HCT116 (cell line): ENCODE data around the gene RBM25. TPM values are rescaled to one million over a fixed set of nuclear protein-coding genes. Genes with fewer than 3 reads are reported as not detected.

ENCODE experiments used
- ATAC-seq: fragments of 200-7000 bp; cut with Tn5 transposase; 2 replicates; pipeline ENCODE4 v1.9.1; 2020; ENCODE audit warnings: mild to moderate bottlenecking, moderate library complexity
- BruUV-seq: library from RNA; stranded (reverse); fragments of 400-500 nt; replicated peaks from 2 replicates; lab custom pipeline; 2021; lab: Mats Ljungman, UMichigan
- CTCF ChIA-PET: fragments of 300-600 bp; sonication (Branson Sonifier 250); formaldehyde crosslinking; loops from one replicate; lab custom pipeline; 2021; ENCODE audit warnings: antibody characterized with exemption; lab: Charles Lee
- POLR2A ChIA-PET: fragments of 300-600, 350-600 bp; sonication (Branson Sonifier 250); formaldehyde crosslinking; loops from one replicate; lab custom pipeline; 2021; ENCODE audit warnings: antibody characterized with exemption; lab: Charles Lee
- RAD21 ChIA-PET, 2 experiments: fragments of 300-600 bp; sonication (Branson Sonifier 250); formaldehyde crosslinking; loops; one replicate each; lab custom pipeline; 2023; ENCODE audit warnings: low total read pairs in 2 of 2; ENCODE audit not compliant: uncharacterized antibody in 2 of 2, unreplicated experiment in 2 of 2, low non-redundant PET in 1 of 2; lab: Charles Lee
- DNase-seq: peaks from one replicate; pipeline ENCODE4 v3.0.0-alpha.2; 2010; ENCODE audit warnings: low read depth, low spot score
- H2AFZ ChIP-seq: fragments of 200-600 bp; shearing (Covaris generic), sonication (generic); 2 replicates; pipeline ENCODE4 v1.6.1; 2017; ENCODE audit warnings: low read depth, mixed run types, mixed read lengths, antibody characterized with exemption, low read length; ENCODE audit not compliant: poor library complexity, severe bottlenecking
- H3K27ac ChIP-seq: 2 replicates; pipeline ENCODE4 v1.5.1; 2012; ENCODE audit warnings: low read depth, low read length
- H3K27me3 ChIP-seq: fragments of 200-600 bp; sonication (generic); 2 replicates; pipeline ENCODE4 v1.6.1; 2016; ENCODE audit warnings: mixed run types, low read length, mixed read lengths; ENCODE audit not compliant: insufficient read depth
- H3K36me3 ChIP-seq, 2 experiments: fragments of 200-500 bp in 1 of 2; fragments of 200-600 bp in 1 of 2; sonication (Bioruptor generic) in 1 of 2; sonication (generic) in 1 of 2; 2 replicates each; pipeline versions ENCODE4 v1.5.1 to v1.6.1; 2014 to 2016; ENCODE audit warnings: low read length in 2 of 2, inconsistent platforms in 1 of 2, mixed read lengths in 1 of 2, mixed run types in 1 of 2; ENCODE audit not compliant: insufficient read depth in 2 of 2, control insufficient read depth in 1 of 2
- H3K4me1 ChIP-seq, 2 experiments: fragments of 200-600 bp in 1 of 2; sonication (generic) in 1 of 2; 2 replicates each; pipeline versions ENCODE4 v1.5.1 to v1.6.1; 2012 to 2017; ENCODE audit warnings: low read length in 2 of 2, inconsistent platforms in 1 of 2, mild to moderate bottlenecking in 1 of 2, mixed read lengths in 1 of 2, mixed run types in 1 of 2, moderate library complexity in 1 of 2; ENCODE audit not compliant: insufficient read depth in 2 of 2, control insufficient read depth in 1 of 2
- H3K4me2 ChIP-seq: fragments of 200-600 bp; sonication (generic); 2 replicates; pipeline ENCODE4 v1.6.1; 2017; ENCODE audit warnings: mixed run types, low read length, mixed read lengths
- H3K4me3 ChIP-seq, 2 experiments: fragments of 200-600 bp in 1 of 2; sonication (generic) in 1 of 2; replicated peaks in 1 of 2; 2 replicates each; pipeline ENCODE4 v1.5.1; 2011 to 2016; ENCODE audit warnings: low read length in 2 of 2, control low read depth in 1 of 2, low read depth in 1 of 2, mild to moderate bottlenecking in 1 of 2, mixed read lengths in 1 of 2, mixed run types in 1 of 2
- H3K79me2 ChIP-seq: fragments of 200-600 bp; sonication (generic); 2 replicates; pipeline ENCODE4 v1.6.1; 2017; ENCODE audit warnings: mild to moderate bottlenecking, mixed run types, low read length, moderate library complexity, mixed read lengths; ENCODE audit not compliant: insufficient read depth
- H3K9ac ChIP-seq: fragments of 200-600 bp; sonication (generic); 2 replicates; pipeline ENCODE4 v1.6.1; 2016; ENCODE audit warnings: low read length, mixed read lengths
- H3K9me2 ChIP-seq: fragments of 200-600 bp; sonication (generic), shearing (Covaris generic); 2 replicates; pipeline ENCODE4 v1.6.1; 2017; ENCODE audit warnings: mixed run types, mild to moderate bottlenecking, moderate library complexity; ENCODE audit not compliant: insufficient read depth
- H3K9me3 ChIP-seq, 2 experiments: fragments of 200-500 bp in 1 of 2; fragments of 200-600 bp in 1 of 2; sonication (Bioruptor generic) in 1 of 2; sonication (generic) in 1 of 2; 2 replicates each; pipeline ENCODE4 v1.6.1; 2014 to 2017; ENCODE audit warnings: low read length in 2 of 2, mixed read lengths in 2 of 2, inconsistent platforms in 1 of 2, low read depth in 1 of 2, mild to moderate bottlenecking in 1 of 2, mixed run types in 1 of 2, moderate library complexity in 1 of 2; ENCODE audit not compliant: control insufficient read depth in 1 of 2, insufficient read depth in 1 of 2
- H4K20me1 ChIP-seq: fragments of 200-600 bp; sonication (generic), shearing (Covaris generic); 2 replicates; pipeline ENCODE4 v1.6.1; 2017; ENCODE audit warnings: mixed run types, mild to moderate bottlenecking, moderate library complexity; ENCODE audit not compliant: insufficient read depth
- CBX3 ChIP-seq: IDR thresholded peaks from 2 replicates; pipeline ENCODE4 v1.6.1; 2012; ENCODE audit warnings: low read depth
- CEBPB ChIP-seq: IDR thresholded peaks from 2 replicates; pipeline ENCODE4 v1.6.1; 2012; ENCODE audit warnings: low read depth
- CTCF ChIP-seq, 3 experiments: fragments of 200-600 bp in 1 of 3; sonication (generic) in 1 of 3; IDR thresholded peaks in 2 of 3; conservative IDR thresholded peaks in 1 of 3; 2 replicates each; pipeline ENCODE4 v1.5.1; 2012 to 2017; ENCODE audit warnings: low read depth in 2 of 3, low read length in 2 of 3, antibody characterized with exemption in 1 of 3, borderline replicate concordance in 1 of 3, control low read depth in 1 of 3, mild to moderate bottlenecking in 1 of 3, mixed read lengths in 1 of 3, mixed run types in 1 of 3, moderate library complexity in 1 of 3; ENCODE audit not compliant: insufficient read depth in 1 of 3
- EGR1 ChIP-seq: IDR thresholded peaks from 2 replicates; pipeline ENCODE4 v1.6.1; 2012; ENCODE audit warnings: low read depth
- ELF1 ChIP-seq: IDR thresholded peaks from 2 replicates; pipeline ENCODE4 v1.6.1; 2012; ENCODE audit warnings: low read depth, borderline replicate concordance
- SIN3A ChIP-seq: IDR thresholded peaks from 2 replicates; pipeline ENCODE4 v1.6.1; 2012; ENCODE audit warnings: low read depth
- SRF ChIP-seq: IDR thresholded peaks from 2 replicates; pipeline ENCODE4 v1.6.1; 2012; ENCODE audit warnings: low read depth
- TCF7L2 ChIP-seq: IDR thresholded peaks from 2 replicates; pipeline ENCODE4 v1.7.0; 2011; ENCODE audit warnings: borderline replicate concordance, inconsistent platforms; ENCODE audit not compliant: insufficient read depth, insufficient read length; ENCODE audit errors: extremely low read depth
- ZFX ChIP-seq: fragments of 450-650 bp; IDR thresholded peaks from 2 replicates; pipeline ENCODE4 v1.6.1; 2017
- intact Hi-C: fragments of 100-400 bp; cut with micrococcal nuclease; formaldehyde crosslinking; loops from 2 replicates; pipeline ENCODE4 v1.10.0; 2022
- total RNA-seq: library from RNA; stranded (reverse); gene quantifications from one replicate; pipeline ENCODE4 v1.2.1, GENCODE V29; 2021; ENCODE audit not compliant: unreplicated experiment
- TF ChIP-seq, protein P1 (sequence below): IDR thresholded peaks from 2 replicates; pipeline ENCODE4 v1.6.1; 2012

The RBM25 gene
- total RNA-seq, 1 experiment from 2014 or later, result 80.1 TPM

GRCh38 chr14:73049428-73049827, 8.9 kb upstream of the RBM25 start:
- Histone ChIP-seq H3K4me2 (no peak overlapping the region), H3K79me2 (no peaks in the 10 kb centered on the region), H3K27me3 (no peaks in the 10 kb centered on the region), H3K9me3 (no peaks in the 10 kb centered on the region), H2AFZ (no peak overlapping the region), H3K36me3 (no peaks in the 10 kb centered on the region), H3K9ac (no peak overlapping the region), H3K27ac (no peak overlapping the region), H3K4me3 (no peak overlapping the region), H3K9me2 (no peaks in the 10 kb centered on the region), H3K4me1 (no peaks in the 10 kb centered on the region), H4K20me1 (no peaks in the 10 kb centered on the region)
- CTCF ChIA-PET, result interaction anchor here (0.7 to 1.3 kb wide), 2 partner anchors 74 to 422 kb away, joined by 3 to 6 read pairs; no protein-coding TSS in a partner anchor
- RAD21 ChIA-PET, result no interaction called here
- TF ChIP-seq SRF (no peak), TCF7L2 (no peak), CTCF (IDR thresholded peaks at IDR 0.05 in 2 of 3, conservative IDR thresholded peaks at IDR 0.05 in 1 of 3; ENCODE audit: borderline replicate concordance in 1 of 3, insufficient read depth in 1 of 3, low read depth in 2 of 3, low read length in 2 of 3) (no peak), CEBPB (no peak), CBX3 (no peak), EGR1 (no peak), ZFX (no peak), ELF1 (no peak), SIN3A (no peak)
- TF ChIP-seq, protein P1, sequence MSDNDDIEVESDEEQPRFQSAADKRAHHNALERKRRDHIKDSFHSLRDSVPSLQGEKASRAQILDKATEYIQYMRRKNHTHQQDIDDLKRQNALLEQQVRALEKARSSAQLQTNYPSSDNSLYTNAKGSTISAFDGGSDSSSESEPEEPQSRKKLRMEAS, result no peak
- POLR2A ChIA-PET, result interaction anchor here (1.1 kb wide), 1 partner anchor 9 kb away, joined by 6 read pairs; the partner anchor contains the start of gene RBM25
- BruUV-seq, result no TSS peak
- no peak for DNase-seq
- no peak for ATAC-seq
- intact Hi-C loops, result no loop called here
